ENCODE results near the gene EHD3. TPM values are rescaled to one million over a fixed set of nuclear protein-coding genes. Genes with fewer than 3 reads are reported as not detected.

EHD3 gene
- 17.6 and 21.1 TPM in 2 replicates for total RNA-seq
- 12.3 and 15.5 TPM in 2 replicates for polyA plus RNA-seq

DNA sequence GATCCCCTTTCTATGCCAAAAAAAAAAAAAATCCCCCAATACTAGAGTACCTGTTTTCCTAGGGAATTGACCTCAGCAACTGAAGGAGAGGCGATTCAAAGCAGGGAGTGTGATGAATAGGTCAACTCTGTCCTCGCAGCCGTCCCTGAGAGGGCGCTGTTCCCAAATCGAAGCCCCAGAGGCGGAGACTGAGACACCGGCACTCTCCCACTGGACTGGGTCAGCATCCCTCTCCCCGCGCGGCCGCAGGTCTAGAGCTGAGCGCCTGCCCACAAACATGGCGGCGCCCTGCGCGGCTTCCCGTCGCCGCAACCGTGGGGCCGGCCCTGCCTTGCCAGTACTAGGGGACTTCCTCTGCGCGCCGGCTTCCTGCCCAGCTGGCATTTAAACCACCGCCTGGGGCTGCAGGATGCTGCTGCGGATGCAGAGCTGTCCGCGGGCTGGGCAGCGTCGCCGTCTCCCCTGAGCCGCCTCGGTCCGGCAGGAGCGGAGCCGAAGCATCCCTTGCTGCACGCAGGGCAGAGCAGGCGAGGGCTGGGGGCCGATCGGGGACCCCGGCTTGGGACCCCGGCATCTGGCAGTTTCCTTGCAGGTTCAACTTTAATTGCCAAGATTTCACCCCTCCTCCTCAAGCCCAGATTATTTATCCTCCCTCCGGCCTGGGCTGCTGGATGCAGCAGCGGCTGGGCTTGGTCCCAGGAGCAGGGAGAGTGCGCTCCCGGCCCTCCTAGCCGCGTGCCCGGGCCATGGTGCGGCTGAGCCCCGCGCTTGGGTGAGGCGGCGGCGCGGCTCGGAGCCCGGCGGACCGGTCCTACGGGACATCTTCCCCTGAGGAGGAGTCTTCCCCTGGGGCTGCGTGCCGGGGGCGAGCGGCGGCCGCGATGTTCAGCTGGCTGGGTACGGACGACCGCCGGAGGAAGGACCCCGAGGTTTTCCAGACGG, at the start of gene EHD3:
Gene EHD3, plus strand, starts transcription at position 412 of the 942 bp plus-strand sequence. Its CDS starts 470 bp downstream, at position 882.
- Histone ChIP-seq H3K27ac (no peak within 1 kb of the TSS), H3K36me3 (no peaks in the 10 kb centered on the region), H3K4me3 (peak within 1 kb of the TSS; percentile 54), H3K4me1 (ENCODE audit: low read depth) (peaks cover 21% of the 10 kb centered on the region), H3K9me3 (ENCODE audit: low read depth) (no peaks in the 10 kb centered on the region), H3K27me3 (no peaks in the 10 kb centered on the region)
- DNase-seq (ENCODE audit: low read depth in 1 of 2, low spot score in 1 of 2), result peak; percentile 94 to 97
- TF ChIP-seq, protein P1, sequence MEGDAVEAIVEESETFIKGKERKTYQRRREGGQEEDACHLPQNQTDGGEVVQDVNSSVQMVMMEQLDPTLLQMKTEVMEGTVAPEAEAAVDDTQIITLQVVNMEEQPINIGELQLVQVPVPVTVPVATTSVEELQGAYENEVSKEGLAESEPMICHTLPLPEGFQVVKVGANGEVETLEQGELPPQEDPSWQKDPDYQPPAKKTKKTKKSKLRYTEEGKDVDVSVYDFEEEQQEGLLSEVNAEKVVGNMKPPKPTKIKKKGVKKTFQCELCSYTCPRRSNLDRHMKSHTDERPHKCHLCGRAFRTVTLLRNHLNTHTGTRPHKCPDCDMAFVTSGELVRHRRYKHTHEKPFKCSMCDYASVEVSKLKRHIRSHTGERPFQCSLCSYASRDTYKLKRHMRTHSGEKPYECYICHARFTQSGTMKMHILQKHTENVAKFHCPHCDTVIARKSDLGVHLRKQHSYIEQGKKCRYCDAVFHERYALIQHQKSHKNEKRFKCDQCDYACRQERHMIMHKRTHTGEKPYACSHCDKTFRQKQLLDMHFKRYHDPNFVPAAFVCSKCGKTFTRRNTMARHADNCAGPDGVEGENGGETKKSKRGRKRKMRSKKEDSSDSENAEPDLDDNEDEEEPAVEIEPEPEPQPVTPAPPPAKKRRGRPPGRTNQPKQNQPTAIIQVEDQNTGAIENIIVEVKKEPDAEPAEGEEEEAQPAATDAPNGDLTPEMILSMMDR (IDR thresholded peaks at IDR 0.05; ENCODE audit: low read depth, low read length), result peak; percentile 77

DNA sequence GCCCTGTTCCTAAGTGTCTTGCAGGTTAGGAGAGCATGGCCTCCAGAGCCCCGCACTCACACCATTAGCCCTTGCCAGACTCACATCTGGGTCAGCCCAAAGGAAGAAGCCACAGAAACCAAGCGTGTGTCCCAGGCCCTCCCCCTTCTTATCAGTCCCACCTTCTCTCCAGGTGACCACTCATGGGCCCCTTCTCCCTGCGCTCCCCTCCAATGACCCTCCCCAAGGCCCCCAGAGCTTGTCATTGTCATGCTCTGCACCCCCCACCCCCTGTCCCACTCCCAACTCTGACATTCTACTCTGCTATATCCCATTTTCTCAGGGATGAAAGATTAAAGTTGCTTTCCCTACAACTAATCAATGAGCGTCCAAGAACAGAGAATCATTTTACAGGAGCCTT, 46.8 kb upstream of the EHD3 start:
- TF ChIP-seq, protein P1 (IDR thresholded peaks at IDR 0.05; ENCODE audit: low read depth, low read length), result no peak
- Histone ChIP-seq H3K27me3 (peaks cover 9% of the 10 kb centered on the region), H3K4me1 (ENCODE audit: low read depth) (no peaks in the 10 kb centered on the region), H3K36me3 (no peaks in the 10 kb centered on the region), H3K27ac (no peak overlapping the region), H3K9me3 (ENCODE audit: low read depth) (no peaks in the 10 kb centered on the region), H3K4me3 (no peak overlapping the region)
- DNase-seq (ENCODE audit: low read depth in 1 of 2, low spot score in 1 of 2), result no peak

DNA sequence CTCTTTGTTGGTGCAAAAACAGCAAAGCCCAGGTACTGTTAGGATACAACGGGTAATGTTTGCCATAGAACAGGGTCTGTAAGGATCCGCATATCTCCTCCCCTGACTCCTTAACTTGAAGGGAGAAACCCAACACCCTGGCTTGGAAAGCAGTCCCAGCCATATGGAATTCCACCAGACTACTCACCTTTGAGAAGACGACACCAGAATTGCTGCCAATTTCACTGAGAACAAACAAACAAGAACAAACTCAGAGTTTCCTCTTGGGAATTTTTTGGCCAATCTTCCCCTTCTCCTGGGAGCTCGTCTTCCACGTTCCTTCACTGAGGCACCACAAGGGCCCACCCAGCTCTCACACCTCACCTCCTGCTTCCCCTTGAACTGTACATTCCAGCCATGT, 45.8 kb upstream of the EHD3 start:
- no peaks in the 10 kb centered on the region for H3K9me3 ChIP-seq (ENCODE audit: low read depth)
- no peaks in the 10 kb centered on the region for H3K36me3 ChIP-seq
- peaks cover 9% of the 10 kb centered on the region for H3K27me3 ChIP-seq
- no peak overlapping the region for H3K27ac ChIP-seq
- H3K4me3 ChIP-seq, result no peak overlapping the region
- no peak for DNase-seq (ENCODE audit: low read depth in 1 of 2, low spot score in 1 of 2)
- TF ChIP-seq, protein P1 (IDR thresholded peaks at IDR 0.05; ENCODE audit: low read depth, low read length), result no peak
- no peaks in the 10 kb centered on the region for H3K4me1 ChIP-seq (ENCODE audit: low read depth)

DNA sequence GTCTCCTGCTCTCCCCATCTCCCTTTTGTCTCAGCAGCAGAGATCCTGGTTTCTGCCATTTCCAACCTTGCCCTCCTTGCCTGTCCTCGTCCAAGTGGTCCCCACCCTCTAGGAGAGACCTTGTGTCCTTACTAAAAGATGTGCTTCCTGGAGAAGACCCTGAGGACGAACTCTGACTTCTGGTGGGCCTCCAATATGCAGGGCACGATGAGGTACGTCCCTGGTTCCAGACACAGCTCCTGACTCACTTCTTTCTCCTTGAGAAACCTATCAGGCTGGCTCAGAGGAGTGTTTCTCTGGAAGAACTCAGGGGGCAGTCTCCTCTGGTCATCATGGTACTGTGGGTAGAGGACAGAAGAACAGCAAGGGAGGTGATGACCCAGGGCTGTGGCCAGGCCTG, 44.8 kb upstream of the EHD3 start:
- H3K9me3 ChIP-seq (ENCODE audit: low read depth), result no peaks in the 10 kb centered on the region
- H3K4me1 ChIP-seq (ENCODE audit: low read depth), result no peaks in the 10 kb centered on the region
- no peak overlapping the region for H3K4me3 ChIP-seq
- TF ChIP-seq, protein P1 (IDR thresholded peaks at IDR 0.05; ENCODE audit: low read depth, low read length), result no peak
- no peaks in the 10 kb centered on the region for H3K36me3 ChIP-seq
- H3K27ac ChIP-seq, result no peak overlapping the region
- DNase-seq (ENCODE audit: low read depth in 1 of 2, low spot score in 1 of 2), result no peak
- peaks cover 9% of the 10 kb centered on the region for H3K27me3 ChIP-seq

DNA sequence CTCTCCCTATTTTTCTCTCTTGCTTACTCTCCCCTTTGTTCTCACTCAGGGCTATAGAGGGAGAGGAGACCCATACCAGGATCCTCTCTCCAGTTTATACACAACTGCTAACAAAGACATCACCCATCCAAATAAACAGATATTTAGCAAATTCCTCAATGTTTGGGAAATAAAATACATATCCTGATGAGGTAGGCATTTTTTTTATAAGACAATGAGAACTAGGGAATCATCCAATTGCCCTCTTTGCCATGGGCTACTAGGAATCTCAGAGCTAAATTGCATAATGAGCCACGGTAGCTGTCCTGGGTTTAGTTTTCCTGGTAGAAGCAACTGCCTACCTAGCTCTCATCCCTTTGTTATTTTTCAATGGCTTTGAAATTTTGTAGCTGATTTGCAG, 43.8 kb upstream of the EHD3 start:
- Histone ChIP-seq H3K27ac (no peak overlapping the region), H3K9me3 (ENCODE audit: low read depth) (no peaks in the 10 kb centered on the region), H3K36me3 (no peaks in the 10 kb centered on the region), H3K27me3 (peaks cover 4% of the 10 kb centered on the region), H3K4me1 (ENCODE audit: low read depth) (no peaks in the 10 kb centered on the region), H3K4me3 (no peak overlapping the region)
- no peak for DNase-seq (ENCODE audit: low read depth in 1 of 2, low spot score in 1 of 2)
- TF ChIP-seq, protein P1 (IDR thresholded peaks at IDR 0.05; ENCODE audit: low read depth, low read length), result no peak
